DND-41 (cell line): ENCODE results near the gene BCL2L1.

Experiments used
- ATAC-seq: fragments of 200-7000 bp; cut with Tn5 transposase; 3 replicates; pipeline ENCODE4 v1.9.1; 2021; ENCODE audit warnings: low read depth; ENCODE audit not compliant: insufficient read depth
- DNase-seq: peaks from one replicate; pipeline ENCODE4 v3.0.0-alpha.2; 2020
- H2AFZ ChIP-seq: 2 replicates; pipeline ENCODE4 v1.6.0; 2012; ENCODE audit warnings: low read depth, low read length
- H3K27ac ChIP-seq: 2 replicates; pipeline ENCODE4 v1.5.1; 2012; ENCODE audit warnings: low read length, inconsistent platforms
- H3K27me3 ChIP-seq: fragments of 200-600 bp; sonication (generic); 2 replicates; pipeline ENCODE4 v1.6.0; 2012; ENCODE audit warnings: low read length, mild to moderate bottlenecking, inconsistent platforms; ENCODE audit not compliant: insufficient read depth, poor library complexity
- H3K36me3 ChIP-seq: 2 replicates; pipeline ENCODE4 v1.5.1; 2012; ENCODE audit warnings: low read length, inconsistent platforms; ENCODE audit not compliant: insufficient read depth
- H3K4me1 ChIP-seq: 2 replicates; pipeline ENCODE4 v1.5.1; 2012; ENCODE audit warnings: mild to moderate bottlenecking, low read length; ENCODE audit not compliant: insufficient read depth
- H3K4me2 ChIP-seq: 2 replicates; pipeline ENCODE4 v1.6.0; 2012; ENCODE audit warnings: mild to moderate bottlenecking, moderate library complexity, low read length, inconsistent platforms; ENCODE audit not compliant: insufficient read depth
- H3K4me3 ChIP-seq, 2 experiments: fragments of 200-600 bp in 1 of 2; shearing (Covaris generic) in 1 of 2; 2 replicates each; pipeline ENCODE4 v1.5.1; 2012 to 2016; ENCODE audit warnings: inconsistent platforms in 2 of 2, low read length in 2 of 2, mild to moderate bottlenecking in 2 of 2, low read depth in 1 of 2, moderate library complexity in 1 of 2
- H3K79me2 ChIP-seq: 2 replicates; pipeline ENCODE4 v1.6.0; 2012; ENCODE audit warnings: low read length, inconsistent platforms; ENCODE audit not compliant: insufficient read depth
- H3K9ac ChIP-seq: 2 replicates; pipeline ENCODE4 v1.6.0; 2012; ENCODE audit warnings: low read depth, mild to moderate bottlenecking, inconsistent platforms, low read length, moderate library complexity
- H3K9me3 ChIP-seq: 2 replicates; pipeline ENCODE4 v1.5.1; 2012; ENCODE audit warnings: low read length, moderate library complexity, mild to moderate bottlenecking, inconsistent platforms; ENCODE audit not compliant: insufficient read depth, severe bottlenecking
- H4K20me1 ChIP-seq: 2 replicates; pipeline ENCODE4 v1.6.0; 2012; ENCODE audit warnings: low read length; ENCODE audit not compliant: insufficient read depth
- EZH2 ChIP-seq: IDR thresholded peaks from 3 replicates; pipeline ENCODE4 v1.6.1; 2012; ENCODE audit warnings: borderline replicate concordance, low read depth, mild to moderate bottlenecking, moderate library complexity, low read length, inconsistent platforms; ENCODE audit not compliant: severe bottlenecking
- TF ChIP-seq, protein P1 (sequence below): IDR thresholded peaks from 2 replicates; pipeline ENCODE4 v1.5.1; 2012; ENCODE audit warnings: borderline replicate concordance, low read length, moderate library complexity, mild to moderate bottlenecking; ENCODE audit not compliant: poor library complexity, severe bottlenecking; ENCODE audit errors: extremely low read depth

BCL2L1 gene

GRCh38 chr20:31767805-31768204 is 45.1 kb upstream of the BCL2L1 start:
- no peak overlapping the region for H3K27ac ChIP-seq
- H3K9ac ChIP-seq = no peak overlapping the region
- H3K4me3 ChIP-seq = no peak overlapping the region
- no peak overlapping the region for H2AFZ ChIP-seq
- H3K79me2 ChIP-seq = peaks cover 84% of the 10 kb centered on the region
- no peaks in the 10 kb centered on the region for H3K27me3 ChIP-seq
- no peaks in the 10 kb centered on the region for H3K9me3 ChIP-seq
- no peaks in the 10 kb centered on the region for H3K4me1 ChIP-seq
- DNase-seq = no peak
- H3K4me2 ChIP-seq = no peak overlapping the region
- peaks cover 94% of the 10 kb centered on the region for H3K36me3 ChIP-seq
- no peak for ATAC-seq
- no peak for TF ChIP-seq EZH2
- TF ChIP-seq, protein P1, sequence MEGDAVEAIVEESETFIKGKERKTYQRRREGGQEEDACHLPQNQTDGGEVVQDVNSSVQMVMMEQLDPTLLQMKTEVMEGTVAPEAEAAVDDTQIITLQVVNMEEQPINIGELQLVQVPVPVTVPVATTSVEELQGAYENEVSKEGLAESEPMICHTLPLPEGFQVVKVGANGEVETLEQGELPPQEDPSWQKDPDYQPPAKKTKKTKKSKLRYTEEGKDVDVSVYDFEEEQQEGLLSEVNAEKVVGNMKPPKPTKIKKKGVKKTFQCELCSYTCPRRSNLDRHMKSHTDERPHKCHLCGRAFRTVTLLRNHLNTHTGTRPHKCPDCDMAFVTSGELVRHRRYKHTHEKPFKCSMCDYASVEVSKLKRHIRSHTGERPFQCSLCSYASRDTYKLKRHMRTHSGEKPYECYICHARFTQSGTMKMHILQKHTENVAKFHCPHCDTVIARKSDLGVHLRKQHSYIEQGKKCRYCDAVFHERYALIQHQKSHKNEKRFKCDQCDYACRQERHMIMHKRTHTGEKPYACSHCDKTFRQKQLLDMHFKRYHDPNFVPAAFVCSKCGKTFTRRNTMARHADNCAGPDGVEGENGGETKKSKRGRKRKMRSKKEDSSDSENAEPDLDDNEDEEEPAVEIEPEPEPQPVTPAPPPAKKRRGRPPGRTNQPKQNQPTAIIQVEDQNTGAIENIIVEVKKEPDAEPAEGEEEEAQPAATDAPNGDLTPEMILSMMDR = no peak
- H4K20me1 ChIP-seq = peaks cover 22% of the 10 kb centered on the region; the same call in 1 of the 2 replicates

DNA sequence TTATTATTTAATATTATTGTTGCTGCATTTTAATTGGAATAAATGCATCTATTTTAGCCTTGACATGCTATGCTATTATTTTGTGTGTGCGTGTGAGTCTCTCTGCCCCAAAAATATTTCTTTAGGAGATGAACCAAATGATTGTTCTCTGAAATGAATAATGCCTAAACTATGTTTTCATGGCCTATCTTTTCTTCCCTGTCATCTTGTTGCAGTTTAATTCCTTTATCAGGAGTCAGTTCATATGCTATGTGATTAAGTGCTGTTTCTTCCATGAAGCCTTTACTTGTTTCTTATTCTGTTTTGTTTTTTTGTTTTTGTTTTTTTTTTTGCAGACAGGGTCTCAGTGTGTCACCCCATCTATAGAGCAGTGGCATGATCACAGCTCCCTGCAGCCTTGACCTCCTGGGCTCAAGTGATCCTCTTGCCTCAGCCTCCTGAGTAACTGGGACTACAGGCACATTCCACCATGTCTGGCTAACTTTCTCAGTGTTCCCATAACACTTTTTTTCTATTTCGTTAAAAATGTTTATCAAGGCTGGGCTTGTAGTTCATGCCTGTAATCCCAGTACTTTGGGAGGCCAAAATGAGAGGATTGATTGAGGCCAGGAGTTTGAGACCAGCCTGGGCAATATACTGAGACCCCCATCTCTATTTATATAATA is 42.1 kb upstream of the BCL2L1 start:
- no peak overlapping the region for H3K9ac ChIP-seq
- no peak overlapping the region for H3K27ac ChIP-seq
- H3K4me1 ChIP-seq = no peaks in the 10 kb centered on the region
- ATAC-seq (no peak), DNase-seq (no peak)
- H3K27me3 ChIP-seq = no peaks in the 10 kb centered on the region
- no peak overlapping the region for H3K4me3 ChIP-seq
- peaks cover 93% of the 10 kb centered on the region for H3K36me3 ChIP-seq
- no peak overlapping the region for H2AFZ ChIP-seq
- H3K4me2 ChIP-seq = no peak overlapping the region
- peaks cover 85% of the 10 kb centered on the region for H3K79me2 ChIP-seq
- H4K20me1 ChIP-seq = peaks cover 27% of the 10 kb centered on the region; the same call in 1 of the 2 replicates
- no peak for TF ChIP-seq EZH2
- TF ChIP-seq, protein P1 = no peak
- no peaks in the 10 kb centered on the region for H3K9me3 ChIP-seq

DNA sequence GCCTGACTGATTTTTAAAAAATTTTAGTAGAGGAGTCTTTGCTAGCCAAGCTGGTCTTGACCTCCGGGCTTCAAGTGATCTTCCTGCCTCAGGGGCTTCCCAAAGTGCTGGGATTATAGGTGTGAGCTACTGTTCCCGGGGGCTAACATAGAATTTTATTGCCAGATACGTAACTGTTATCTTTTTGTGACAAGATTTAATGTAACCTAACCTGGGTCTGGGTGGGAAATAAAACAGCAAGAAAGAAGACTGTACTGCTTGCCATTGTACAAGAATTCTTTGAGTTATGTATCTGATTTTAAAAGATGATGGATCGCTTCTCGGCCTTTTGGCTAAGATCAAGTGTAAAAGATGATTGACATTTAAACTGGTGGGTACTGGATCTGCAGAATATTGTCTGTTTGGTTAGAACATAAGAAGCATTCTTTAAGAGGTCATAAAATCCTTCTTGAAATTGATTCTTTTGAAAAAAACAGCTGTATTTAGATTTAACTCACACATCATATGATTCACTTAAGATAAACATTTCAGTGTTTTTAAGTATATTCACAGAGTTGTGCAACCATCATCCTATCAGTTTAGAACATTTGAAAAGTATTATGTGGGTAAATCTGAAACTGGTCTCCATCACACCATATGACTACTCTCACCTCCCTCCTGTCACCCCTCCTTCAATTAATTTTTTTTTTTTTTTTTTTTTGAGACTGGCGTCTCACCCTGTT is 38.0 kb upstream of the BCL2L1 start:
- H3K36me3 ChIP-seq = peaks cover 95% of the 10 kb centered on the region
- no peak overlapping the region for H2AFZ ChIP-seq
- H3K9me3 ChIP-seq = no peaks in the 10 kb centered on the region
- no peak overlapping the region for H3K4me2 ChIP-seq
- no peaks in the 10 kb centered on the region for H3K27me3 ChIP-seq
- H3K4me1 ChIP-seq = no peaks in the 10 kb centered on the region
- ATAC-seq = no peak
- TF ChIP-seq, protein P1 = no peak
- no peak for TF ChIP-seq EZH2
- H3K4me3 ChIP-seq = no peak overlapping the region
- peaks cover 97% of the 10 kb centered on the region for H3K79me2 ChIP-seq
- no peak for DNase-seq
- H3K9ac ChIP-seq = no peak overlapping the region
- no peak overlapping the region for H3K27ac ChIP-seq
- peaks cover 43% of the 10 kb centered on the region; the same call in 1 of the 2 replicates for H4K20me1 ChIP-seq
